GM18520 (cell line): ENCODE results near the gene SLC38A6.

ENCODE experiments used
- ATAC-seq: cut with Tn5 transposase; IDR thresholded peaks from one replicate; pipeline ENCODE4 v1.9.1; 2021; ENCODE audit not compliant: unreplicated experiment

The SLC38A6 gene

DNA sequence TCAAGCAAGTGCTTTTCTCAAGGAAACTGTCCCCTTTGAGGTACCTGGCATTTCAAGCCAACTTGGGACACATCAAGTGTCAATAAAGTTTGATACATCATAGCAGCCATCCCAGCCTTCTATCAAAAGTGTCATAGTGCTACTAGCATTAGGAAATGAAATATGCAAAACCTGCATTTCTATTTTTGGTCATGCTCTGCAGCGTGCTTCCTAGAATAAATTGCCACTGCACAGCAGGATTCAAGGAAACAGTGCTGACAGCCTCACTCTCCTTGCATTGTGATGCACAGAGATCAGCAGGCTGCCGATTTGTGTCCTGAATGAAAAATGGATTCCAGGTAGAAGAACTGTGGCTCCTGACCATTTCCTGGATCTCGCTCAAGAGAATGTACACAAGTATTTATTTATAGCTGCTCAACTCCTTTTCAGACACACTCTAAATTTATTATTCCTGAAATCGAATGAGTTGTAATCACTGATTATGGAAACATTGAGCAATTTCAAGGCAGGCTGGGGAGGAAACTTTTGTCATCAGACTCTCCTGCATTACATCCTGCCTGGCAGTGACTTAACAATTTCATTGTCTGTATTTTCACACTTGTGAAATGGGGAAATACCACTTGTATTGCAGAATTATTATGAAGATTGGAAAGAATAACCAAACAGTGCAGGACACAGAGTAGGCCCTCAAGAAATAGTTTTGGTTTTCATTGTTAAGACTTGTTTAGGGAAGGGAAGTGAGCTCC lies 120.9 kb downstream of the SLC38A6 start:
- ATAC-seq: no peak
